H1 (cell line): ENCODE results near the gene TRDN. TPM values are rescaled to one million over a fixed set of nuclear protein-coding genes. Genes with fewer than 3 reads are reported as not detected.

Source experiments
- CTCF ChIA-PET: fragments of 300-600 bp; sonication (Branson Sonifier 250); formaldehyde crosslinking; loops from one replicate; lab custom pipeline; 2021; ENCODE audit not compliant: partially characterized antibody; lab: Charles Lee
- POLR2A ChIA-PET: fragments of 300-600 bp; sonication (Branson Sonifier 250); formaldehyde crosslinking; loops from one replicate; lab custom pipeline; 2021; ENCODE audit warnings: inconsistent platforms; ENCODE audit not compliant: partially characterized antibody; lab: Charles Lee
- DNase-seq, 2 experiments: peaks; one replicate each; pipeline versions ENCODE4 v3.0.0 to v3.0.0-alpha.2; 2010 to 2022; ENCODE audit warnings: low spot score in 2 of 2, low read depth in 1 of 2, mixed read lengths in 1 of 2
- FAIRE-seq: peaks from 2 replicates; lab custom pipeline; 2011; peaks lifted over from hg19 to GRCh38; lab: Jason Lieb, UNC
- H2AFZ ChIP-seq: 2 replicates; pipeline ENCODE4 v1.8.1; 2012; ENCODE audit warnings: low read length, inconsistent platforms
- H2AK5ac ChIP-seq: 2 replicates; pipeline ENCODE4 v1.6.1; 2013; ENCODE audit warnings: low read depth, low read length
- H2BK120ac ChIP-seq: replicated peaks from 2 replicates; pipeline ENCODE3; 2013; ENCODE audit warnings: low read depth, low read length, inconsistent platforms
- H2BK12ac ChIP-seq: 2 replicates; pipeline ENCODE4 v1.6.1; 2013; ENCODE audit warnings: low read depth, low read length
- H2BK15ac ChIP-seq: 2 replicates; pipeline ENCODE4 v1.6.1; 2013; ENCODE audit warnings: low read length
- H2BK20ac ChIP-seq: 2 replicates; pipeline ENCODE4 v1.6.1; 2013; ENCODE audit warnings: low read length
- H2BK5ac ChIP-seq: 2 replicates; pipeline ENCODE4 v1.6.1; 2013; ENCODE audit warnings: low read depth, low read length
- H3K14ac ChIP-seq: 2 replicates; pipeline ENCODE4 v1.6.1; 2013; ENCODE audit warnings: inconsistent platforms; ENCODE audit not compliant: insufficient read length
- H3K18ac ChIP-seq: 2 replicates; pipeline ENCODE4 v1.6.1; 2013; ENCODE audit warnings: low read length; ENCODE audit errors: extremely low read depth
- H3K23ac ChIP-seq: 2 replicates; pipeline ENCODE4 v1.6.1; 2013; ENCODE audit warnings: inconsistent platforms; ENCODE audit not compliant: insufficient read length
- H3K23me2 ChIP-seq: 2 replicates; pipeline ENCODE4 v1.6.1; 2013; ENCODE audit warnings: low read depth, low read length
- H3K27ac ChIP-seq: 2 replicates; pipeline ENCODE4 v1.6.1; 2011; ENCODE audit warnings: low read depth, low read length, inconsistent platforms
- H3K27me3 ChIP-seq, 4 experiments: replicated peaks in 1 of 4; 1 replicate in 1 of 4; 2 replicates in 3 of 4; pipeline versions ENCODE4 v1.6.1 to v1.8.1; 2011 to 2013; ENCODE audit warnings: low read length in 3 of 4, mild to moderate bottlenecking in 3 of 4, inconsistent platforms in 2 of 4, mixed read lengths in 2 of 4, moderate library complexity in 1 of 4; ENCODE audit not compliant: control insufficient read depth in 3 of 4, insufficient read depth in 3 of 4; ENCODE audit errors: extremely low read depth in 1 of 4
- H3K36me3 ChIP-seq, 4 experiments: 2 replicates each; pipeline versions ENCODE4 v1.6.1 to v1.8.1; 2011 to 2013; ENCODE audit warnings: mild to moderate bottlenecking in 4 of 4, low read length in 3 of 4, moderate library complexity in 2 of 4, control low read depth in 1 of 4, inconsistent platforms in 1 of 4; ENCODE audit not compliant: insufficient read depth in 4 of 4, control insufficient read depth in 2 of 4
- H3K4ac ChIP-seq: replicated peaks from 2 replicates; pipeline ENCODE3; 2013; ENCODE audit warnings: low read length, low read depth, mixed read lengths, inconsistent platforms; ENCODE audit not compliant: insufficient read length
- H3K4me1 ChIP-seq, 4 experiments: replicated peaks in 1 of 4; 1 replicate in 1 of 4; 2 replicates in 3 of 4; pipeline versions ENCODE4 v1.6.1 to v1.8.1; 2011 to 2013; ENCODE audit warnings: low read length in 3 of 4, inconsistent platforms in 2 of 4, mixed read lengths in 1 of 4; ENCODE audit not compliant: insufficient read depth in 4 of 4, control insufficient read depth in 3 of 4
- H3K4me2 ChIP-seq, 2 experiments: 2 replicates each; pipeline versions ENCODE4 v1.6.1 to v1.8.1; 2011 to 2013; ENCODE audit warnings: low read depth in 2 of 2, low read length in 2 of 2, control low read depth in 1 of 2, inconsistent platforms in 1 of 2, mild to moderate bottlenecking in 1 of 2; ENCODE audit not compliant: insufficient read depth in 1 of 2
- H3K4me3 ChIP-seq, 4 experiments: fragments of 200-600, 300-600 bp in 1 of 4; sonication (generic), shearing (Covaris generic), sonication (Bioruptor Twin) in 1 of 4; 2 replicates each; pipeline versions ENCODE4 v1.5.1 to v1.8.1; 2011 to 2016; ENCODE audit warnings: low read length in 4 of 4, low read depth in 3 of 4, control low read depth in 2 of 4, inconsistent platforms in 2 of 4, mild to moderate bottlenecking in 2 of 4, mixed read lengths in 1 of 4, moderate library complexity in 1 of 4; ENCODE audit not compliant: insufficient read depth in 2 of 4; ENCODE audit errors: extremely low read depth in 1 of 4
- H3K56ac ChIP-seq: replicated peaks from 2 replicates; pipeline ENCODE3; 2013; ENCODE audit warnings: low read depth, mild to moderate bottlenecking, mixed read lengths, low read length, inconsistent platforms; ENCODE audit not compliant: insufficient read length
- H3K79me1 ChIP-seq: 2 replicates; pipeline ENCODE4 v1.6.1; 2013; ENCODE audit warnings: low read depth, low read length, control low read depth
- H3K79me2 ChIP-seq, 2 experiments: 2 replicates each; pipeline versions ENCODE4 v1.6.1 to v1.8.1; 2012 to 2013; ENCODE audit warnings: low read length in 2 of 2, mild to moderate bottlenecking in 2 of 2, inconsistent platforms in 1 of 2; ENCODE audit not compliant: insufficient read depth in 2 of 2, control insufficient read depth in 1 of 2
- H3K9ac ChIP-seq, 4 experiments: replicated peaks in 1 of 4; 1 replicate in 1 of 4; 2 replicates in 3 of 4; pipeline versions ENCODE4 v1.6.1 to v1.8.1; 2011 to 2013; ENCODE audit warnings: low read depth in 3 of 4, low read length in 3 of 4, control low read depth in 2 of 4, mild to moderate bottlenecking in 2 of 4, moderate library complexity in 2 of 4, inconsistent platforms in 1 of 4; ENCODE audit errors: extremely low read depth in 1 of 4
- H3K9me3 ChIP-seq, 2 experiments: 2 replicates each; pipeline versions ENCODE4 v1.6.1 to v1.8.1; 2012 to 2013; ENCODE audit warnings: mild to moderate bottlenecking in 2 of 2, moderate library complexity in 2 of 2, control low read depth in 1 of 2, inconsistent platforms in 1 of 2, low read depth in 1 of 2, low read length in 1 of 2, mixed read lengths in 1 of 2; ENCODE audit not compliant: insufficient read depth in 2 of 2
- H4K20me1 ChIP-seq, 2 experiments: replicated peaks in 1 of 2; 2 replicates each; pipeline versions ENCODE3 to v1.8.1; 2011 to 2013; ENCODE audit warnings: inconsistent platforms in 2 of 2, low read length in 2 of 2, mild to moderate bottlenecking in 1 of 2; ENCODE audit not compliant: insufficient read depth in 2 of 2, control insufficient read depth in 1 of 2
- H4K5ac ChIP-seq: 2 replicates; pipeline ENCODE4 v1.6.1; 2013; ENCODE audit warnings: low read length, low read depth, mixed read lengths, inconsistent platforms; ENCODE audit not compliant: insufficient read length
- H4K8ac ChIP-seq: 2 replicates; pipeline ENCODE4 v1.8.0; 2013; ENCODE audit warnings: mild to moderate bottlenecking, moderate library complexity, low read length, inconsistent platforms; ENCODE audit not compliant: insufficient read depth; ENCODE audit errors: extremely low read depth
- H4K91ac ChIP-seq: replicated peaks from 2 replicates; pipeline ENCODE3; 2013; ENCODE audit warnings: low read length, mixed read lengths, inconsistent platforms; ENCODE audit not compliant: insufficient read length
- TCF12 ChIP-seq: IDR thresholded peaks from 2 replicates; pipeline ENCODE4 v1.6.1; 2011; ENCODE audit warnings: low read depth, mild to moderate bottlenecking, low read length
- WGBS, 2 experiments: shearing (Covaris generic) in 1 of 2; methylation state at CpG; one replicate each; pipeline versions ENCODE4 v1.1.6 to v1.1.7; 2013 to 2015; ENCODE audit warnings: low lambda C conversion rate in 2 of 2, mixed read lengths in 2 of 2, inconsistent platforms in 1 of 2, low coverage in 1 of 2, missing lambda C conversion rate in 1 of 2; ENCODE audit not compliant: insufficient replicate concordance in 2 of 2, insufficient coverage in 1 of 2, insufficient read length in 1 of 2; ENCODE audit errors: extremely low coverage in 1 of 2, missing lambda C conversion rate in 1 of 2; 5-methylcytosine and 5-hydroxymethylcytosine counted together
- polyA plus RNA-seq, 7 experiments: library from polyadenylated mRNA; depleted of rRNA in 3 of 7; stranded (reverse) in 5 of 7; unstranded in 2 of 7; fragments of >200 nt in 5 of 7; fragments of 200-250 nt in 2 of 7; gene quantifications; 1 replicate in 5 of 7; 2 replicates in 1 of 7; 4 replicates in 1 of 7; pipeline versions ENCODE4 v1.2.1 to v1.2.3, GENCODE V29; 2011 to 2013; ENCODE audit warnings: missing spikeins in 2 of 7, mixed read lengths in 2 of 7
- total RNA-seq: library from RNA; stranded (reverse); fragmentation: NEBNext Ultra II Directional; extraction: Animal tissue kit (Norgen Biotek cat#: 25700); gene quantifications from 2 replicates; pipeline ENCODE4 v1.2.1, GENCODE V29; 2021

The TRDN gene
- total and polyA plus RNA-seq, 2 of the 8 experiments (the other 6 are each of a cell fraction or from before 2014, with no cell fraction given): 1.6 to 41.6 TPM

DNA sequence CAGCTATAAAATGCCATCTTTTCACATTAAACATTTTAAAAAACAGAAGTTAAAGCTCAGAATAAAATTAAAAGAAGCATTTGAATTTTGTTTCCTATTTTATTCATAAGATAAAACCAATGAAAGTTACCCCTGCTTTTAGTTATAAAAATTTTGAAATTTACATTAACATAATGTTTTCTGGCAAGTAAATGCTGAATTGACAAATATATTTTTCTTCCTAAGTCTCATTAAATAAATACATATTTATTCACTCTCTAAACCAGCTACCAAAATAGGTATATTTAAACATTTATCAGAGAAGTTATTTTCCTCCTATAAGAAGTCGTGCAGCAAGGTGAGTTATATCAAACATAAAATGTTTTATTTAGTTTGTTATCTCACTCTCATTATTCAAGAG lies 213.6 kb downstream of the TRDN start:
- FAIRE-seq: no peak
- no peak overlapping the region for H2BK12ac ChIP-seq
- H4K91ac ChIP-seq: no peak overlapping the region
- H3K23ac ChIP-seq: no peak overlapping the region
- no peaks in the 10 kb centered on the region for H3K9me3 ChIP-seq
- H4K20me1 ChIP-seq: no peaks in the 10 kb centered on the region
- no peak overlapping the region for H2BK15ac ChIP-seq
- H2BK5ac ChIP-seq: no peak overlapping the region
- no peak overlapping the region for H2BK20ac ChIP-seq
- no peak overlapping the region for H3K4me3 ChIP-seq
- CTCF ChIA-PET: interaction anchor here (0.9 kb wide), 1 partner anchor 292 kb away, joined by 3 read pairs; no protein-coding TSS in a partner anchor
- H2BK120ac ChIP-seq: no peak overlapping the region
- H4K8ac ChIP-seq: no peak overlapping the region
- 87% methylated on average over 1 of the region's 1 CpG; no CpG with 5 or more reads in 1 of the 2 experiments for WGBS, 2 experiments
- H3K36me3 ChIP-seq: no peaks in the 10 kb centered on the region
- H3K9ac ChIP-seq: no peak overlapping the region
- H3K4ac ChIP-seq: no peak overlapping the region
- H3K14ac ChIP-seq: no peak overlapping the region
- no peaks in the 10 kb centered on the region for H3K79me2 ChIP-seq
- no peak overlapping the region for H4K5ac ChIP-seq
- no peak overlapping the region for H3K4me2 ChIP-seq
- H3K27ac ChIP-seq: no peak overlapping the region
- DNase-seq: no peak
- H3K56ac ChIP-seq: no peak overlapping the region
- POLR2A ChIA-PET: no interaction called here
- peaks cover 0 to 9% (median 0%) of the 10 kb centered on the region in 4 experiments; a peak in 1 of 7 replicates for H3K4me1 ChIP-seq
- no peaks in the 10 kb centered on the region for H3K27me3 ChIP-seq
- no peaks in the 10 kb centered on the region for H3K79me1 ChIP-seq
- H2AFZ ChIP-seq: no peak overlapping the region
- H3K18ac ChIP-seq: no peak overlapping the region
- TF ChIP-seq TCF12: no peak
- peaks cover 3% of the 10 kb centered on the region; the same call in 1 of the 2 replicates for H3K23me2 ChIP-seq
- no peak overlapping the region for H2AK5ac ChIP-seq
